NCI-H82 treated with DMSO at 0.1 percent for 48 hours (cell line): ENCODE results near the gene AURKB.
A peak's percentile ranks its signal among the peaks of the same experiment; 100 is the strongest.

Source experiments
- DNase-seq: peaks from one replicate; lab custom pipeline; 2025; ENCODE audit not compliant: unreplicated experiment; lab: John Stamatoyannopoulos, UW

The AURKB gene

GRCh38 chr17:8189041-8189710 lies 21.2 kb downstream of the AURKB start:
- DNase-seq, result no peak

GRCh38 chr17:8188263-8188839 lies 22.0 kb downstream of the AURKB start:
- no peak for DNase-seq

GRCh38 chr17:8187517-8188262 lies 22.7 kb downstream of the AURKB start:
- DNase-seq, result peak; percentile 99

- peak; percentile 97 for DNase-seq
These were observed 23.4 kb downstream of the AURKB start for GRCh38 chr17:8186787-8187516.

DNA sequence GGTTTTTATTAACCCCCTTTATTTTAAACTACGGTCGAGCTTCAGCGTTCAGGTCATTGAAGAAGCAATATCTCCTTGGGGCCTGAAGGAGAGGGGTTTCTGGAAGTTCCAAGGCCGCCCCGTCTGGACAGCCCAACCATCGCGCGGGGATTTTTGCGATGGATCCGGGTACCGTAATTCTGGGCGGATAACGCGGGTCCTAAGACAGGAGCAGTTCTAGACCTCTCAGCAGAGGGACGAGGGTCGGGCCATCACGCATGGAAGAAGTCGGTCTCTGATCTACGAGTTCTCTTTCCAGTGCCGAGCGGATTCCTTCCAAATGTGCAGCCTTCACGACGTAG lies 24.0 kb downstream of the AURKB start:
- no peak for DNase-seq

GRCh38 chr17:8185582-8186445 lies 24.6 kb downstream of the AURKB start:
- peak; percentile 82 for DNase-seq

DNA sequence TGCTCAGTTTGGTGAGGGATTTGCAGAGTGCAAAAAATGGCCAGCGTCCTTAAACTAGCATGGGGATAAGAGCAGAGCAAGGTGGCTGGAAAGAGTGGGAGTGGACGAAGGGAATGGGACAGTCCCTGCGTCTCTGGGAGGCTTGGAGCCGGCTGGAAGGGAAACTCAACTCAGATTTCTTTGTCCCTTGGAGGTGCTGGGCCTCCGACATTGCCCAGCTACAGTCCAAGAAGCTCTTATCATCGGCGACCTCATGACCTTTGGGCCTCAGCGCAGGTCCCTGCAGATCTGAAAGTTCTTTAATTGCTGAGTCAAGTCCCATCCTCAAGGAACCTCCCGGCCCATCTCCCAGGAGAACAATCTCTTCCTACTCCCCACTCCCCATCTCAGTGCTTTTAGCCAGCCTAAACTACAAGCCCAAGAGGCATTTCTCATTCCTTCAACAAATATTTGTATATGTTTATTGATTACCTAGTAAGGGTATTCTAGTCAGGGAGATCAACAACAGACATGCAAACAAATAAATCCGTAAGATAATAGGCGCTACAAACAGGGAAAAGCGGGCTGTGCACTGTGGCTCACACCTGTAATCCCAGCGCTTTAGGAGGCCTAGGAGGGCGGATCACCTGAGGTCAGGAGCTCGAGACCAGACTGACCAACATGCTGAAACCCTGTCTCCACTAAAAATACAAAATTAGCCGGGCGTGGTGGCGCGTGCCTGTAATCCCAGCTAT lies 33.2 kb downstream of the AURKB start:
- DNase-seq, result no peak

GRCh38 chr17:8176197-8176940 lies 34.0 kb downstream of the AURKB start, which contains the start of gene TMEM107:
TMEM107 (minus strand) TSS chr17:8176380; CDS start chr17:8176286, 94 bp downstream.
- peak; percentile 84 for DNase-seq

- DNase-seq, result no peak
These were observed 34.6 kb downstream of the AURKB start for GRCh38 chr17:8175795-8176196.

- DNase-seq, result no peak
These were observed 36.5 kb downstream of the AURKB start for GRCh38 chr17:8173871-8174322.

DNA sequence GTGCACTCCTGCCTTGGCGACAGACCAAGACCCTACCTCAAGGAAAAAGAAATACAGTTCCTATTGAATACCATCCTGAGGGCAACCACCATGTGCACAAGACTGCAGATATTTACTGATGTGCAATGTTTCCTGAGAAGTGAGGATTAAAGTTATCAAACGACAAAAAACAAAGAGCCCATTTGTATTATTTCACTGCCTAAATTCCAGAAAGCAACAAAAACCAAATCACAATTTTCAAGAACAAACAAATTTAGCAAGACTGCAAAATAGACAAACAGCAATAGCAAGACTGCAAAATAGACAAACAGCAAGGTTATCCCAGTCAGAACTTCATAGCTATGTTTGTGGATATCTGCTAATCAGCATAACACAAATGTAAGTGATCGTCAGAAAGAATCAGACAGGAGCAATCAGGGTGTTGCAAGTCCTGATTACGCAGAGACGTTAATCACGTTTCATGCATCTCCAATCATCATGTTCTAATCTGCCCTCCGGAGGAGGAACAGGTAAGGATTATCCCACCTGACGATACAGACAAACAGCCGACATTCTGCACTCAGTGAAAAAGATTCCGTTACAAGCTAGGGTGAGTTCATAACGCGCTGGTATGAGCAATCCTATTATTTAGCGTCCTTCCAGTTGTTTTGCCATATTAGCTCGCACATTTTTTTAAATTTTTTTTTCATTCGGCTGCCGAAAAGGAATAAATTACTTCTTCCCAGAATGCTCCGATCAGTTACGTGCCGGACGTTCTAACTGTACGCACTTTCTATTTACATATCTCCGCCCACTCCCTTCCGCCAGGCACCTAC lies 37.1 kb downstream of the AURKB start:
- peak; percentile 99 for DNase-seq

DNA sequence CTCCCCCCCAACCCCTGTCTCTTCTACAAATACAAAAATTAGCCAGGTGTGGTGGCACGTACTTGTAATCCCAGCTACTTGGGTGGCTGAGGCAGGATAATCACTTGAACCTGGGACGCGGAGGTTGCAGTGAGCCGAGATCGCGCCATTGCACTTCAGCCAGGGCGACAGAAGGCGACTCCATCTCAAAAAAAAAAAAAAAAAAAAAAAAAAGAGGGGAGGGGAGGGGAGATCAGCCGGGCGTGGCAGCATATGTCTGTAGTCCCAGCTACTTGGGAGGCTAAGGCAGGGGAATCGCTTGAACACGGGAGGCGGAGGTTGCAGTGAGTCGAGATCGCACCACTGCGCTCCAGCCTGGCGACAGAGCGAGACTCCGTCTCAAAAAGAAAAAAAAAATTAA lies 40.2 kb downstream of the AURKB start:
- peak; percentile 77 for DNase-seq

GRCh38 chr17:8167526-8167925 lies 42.8 kb downstream of the AURKB start:
- DNase-seq, result no peak

DNA sequence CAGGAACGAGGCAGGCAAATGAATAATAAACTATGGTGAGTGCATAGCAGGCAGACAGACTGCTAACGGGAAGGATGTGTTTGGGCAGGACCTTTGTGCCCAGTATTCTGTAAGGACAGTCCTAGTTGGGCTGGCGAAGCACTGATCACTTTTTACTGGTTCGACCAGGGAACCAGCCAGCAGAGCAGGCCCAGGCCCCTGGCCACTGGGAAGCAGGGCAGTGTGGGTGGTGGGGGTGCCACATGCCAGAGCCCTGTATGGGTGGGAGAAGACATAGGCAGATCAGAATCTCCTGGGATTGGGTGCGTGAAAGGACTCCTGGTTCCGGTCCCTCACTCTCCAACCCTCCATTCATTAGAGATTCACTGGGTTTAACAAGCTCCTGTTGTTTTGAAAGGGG lies 43.6 kb downstream of the AURKB start:
- DNase-seq, result no peak

GRCh38 chr17:8164815-8165131 lies 45.6 kb downstream of the AURKB start:
- DNase-seq, result no peak

DNA sequence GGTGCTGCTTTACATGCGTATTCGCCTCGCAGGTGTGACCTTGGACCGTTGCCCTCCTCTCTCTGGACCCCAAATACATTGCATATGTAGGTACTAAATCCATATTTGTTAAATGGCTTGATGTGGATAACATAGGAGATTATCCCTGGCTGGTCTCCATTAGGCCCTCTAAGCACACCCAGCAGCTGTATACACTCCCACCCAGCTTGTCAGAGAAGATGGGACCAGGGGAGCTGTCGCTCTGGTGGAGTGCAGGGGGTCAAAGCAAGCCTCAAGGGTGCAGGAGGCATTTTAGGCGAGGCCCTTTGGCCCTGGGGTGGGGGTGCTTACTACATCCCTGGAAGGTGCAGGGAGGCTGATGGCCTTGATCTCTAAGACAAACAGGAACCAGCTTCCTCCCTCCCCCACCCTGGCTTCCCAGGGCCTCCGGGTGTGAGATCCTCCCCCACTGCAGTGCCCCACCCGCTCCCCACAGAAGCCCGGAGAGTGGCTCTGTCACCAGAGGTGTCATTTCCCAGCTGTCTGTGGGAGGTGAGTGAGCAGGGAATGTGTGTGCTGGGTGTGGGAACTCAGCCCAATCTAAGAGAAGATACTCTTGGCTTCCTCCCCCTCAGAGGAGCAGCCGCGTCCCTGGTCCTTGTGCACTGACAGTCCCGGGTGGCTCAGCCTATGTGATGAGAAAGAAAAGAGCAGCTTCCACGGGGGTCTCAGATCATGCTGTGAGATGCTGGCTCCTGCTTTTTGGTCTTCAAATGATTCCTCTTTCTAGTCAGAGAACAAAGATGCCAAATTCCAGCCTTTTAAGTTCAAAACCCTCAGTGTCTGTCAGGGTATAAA lies 46.2 kb downstream of the AURKB start:
- DNase-seq, result peak; percentile 89
